SK-N-SH (cell line): ENCODE measurements around the gene TNRC6C. TPM values are rescaled to one million over a fixed set of nuclear protein-coding genes. Genes with fewer than 3 reads are reported as not detected.
A peak's percentile ranks its signal among the peaks of the same experiment; 100 is the strongest.

Experiments used
- CTCF ChIA-PET: fragments of 300-600, 350-600 bp; formaldehyde crosslinking; extraction: SDS; loops from one replicate; lab custom pipeline; 2021; lab: Yijun Ruan, JAX
- POLR2A ChIA-PET: fragments of 350-600 bp; sonication (Branson Sonifier 250); formaldehyde crosslinking; extraction: SDS; loops from one replicate; lab custom pipeline; 2020; ENCODE audit warnings: antibody characterized with exemption, inconsistent platforms; lab: Yijun Ruan, JAX
- DNase-seq: peaks from one replicate; pipeline ENCODE4 v3.0.0; 2012
- H2AFZ ChIP-seq: fragments of 200-600 bp; sonication (generic); 2 replicates; pipeline ENCODE4 v1.8.1; 2016; ENCODE audit warnings: antibody characterized with exemption, mild to moderate bottlenecking, low read depth
- H3F3A ChIP-seq: fragments of 200-600 bp; sonication (generic); replicated peaks from 2 replicates; pipeline ENCODE3; 2016; ENCODE audit warnings: antibody characterized with exemption, mild to moderate bottlenecking; ENCODE audit not compliant: insufficient read depth
- H3K27ac ChIP-seq, 2 experiments: fragments of 200-500 bp in 1 of 2; fragments of 200-600 bp in 1 of 2; sonication (Bioruptor generic) in 1 of 2; sonication (generic), shearing (Covaris generic) in 1 of 2; 2 replicates each; pipeline versions ENCODE4 v1.5.1 to v1.6.1; 2014 to 2016; ENCODE audit warnings: low read depth in 2 of 2, inconsistent platforms in 1 of 2, low read length in 1 of 2, mild to moderate bottlenecking in 1 of 2, mixed read lengths in 1 of 2
- H3K27me3 ChIP-seq: fragments of 200-600 bp; sonication (generic), shearing (Covaris generic); 2 replicates; pipeline ENCODE4 v1.6.1; 2016; ENCODE audit warnings: mixed run types; ENCODE audit not compliant: insufficient read depth
- H3K36me3 ChIP-seq, 2 experiments: fragments of 200-500 bp in 1 of 2; fragments of 200-600 bp in 1 of 2; sonication (Bioruptor generic) in 1 of 2; sonication (generic) in 1 of 2; replicated peaks in 1 of 2; 2 replicates each; pipeline versions ENCODE3 to v1.5.1; 2014 to 2016; ENCODE audit warnings: low read length in 1 of 2, mild to moderate bottlenecking in 1 of 2; ENCODE audit not compliant: insufficient read depth in 2 of 2, control insufficient read depth in 1 of 2
- H3K4me1 ChIP-seq, 2 experiments: fragments of 200-500 bp in 1 of 2; fragments of 200-600 bp in 1 of 2; sonication (Bioruptor generic) in 1 of 2; sonication (generic), shearing (Covaris generic) in 1 of 2; 2 replicates each; pipeline versions ENCODE4 v1.5.1 to v1.6.1; 2014 to 2016; ENCODE audit warnings: low read depth in 1 of 2, low read length in 1 of 2, mixed run types in 1 of 2; ENCODE audit not compliant: insufficient read depth in 2 of 2, control insufficient read depth in 1 of 2
- H3K4me2 ChIP-seq: fragments of 200-600 bp; sonication (generic), shearing (Covaris generic); 2 replicates; pipeline ENCODE4 v1.6.1; 2017; ENCODE audit warnings: mixed run types
- H3K4me3 ChIP-seq, 2 experiments: fragments of 200-500 bp in 1 of 2; fragments of 200-600 bp in 1 of 2; sonication (Bioruptor generic) in 1 of 2; sonication (generic), shearing (Covaris generic) in 1 of 2; 2 replicates each; pipeline versions ENCODE4 v1.5.1 to v1.8.1; 2014 to 2016; ENCODE audit warnings: low read depth in 2 of 2, inconsistent platforms in 1 of 2, low read length in 1 of 2, mild to moderate bottlenecking in 1 of 2, mixed read lengths in 1 of 2, moderate library complexity in 1 of 2
- H3K79me2 ChIP-seq: fragments of 200-600 bp; sonication (generic); 2 replicates; pipeline ENCODE4 v1.8.1; 2017; ENCODE audit warnings: mild to moderate bottlenecking; ENCODE audit not compliant: insufficient read depth
- H3K9ac ChIP-seq: fragments of 200-600 bp; sonication (generic); 2 replicates; pipeline ENCODE4 v1.6.1; 2017; ENCODE audit warnings: mixed run types
- H3K9me2 ChIP-seq: fragments of 200-600 bp; sonication (generic); 2 replicates; pipeline ENCODE4 v1.6.1; 2017; ENCODE audit warnings: mixed run types
- H3K9me3 ChIP-seq: fragments of 200-600 bp; sonication (generic); 2 replicates; pipeline ENCODE4 v1.6.1; 2017; ENCODE audit warnings: mixed run types, mild to moderate bottlenecking, moderate library complexity
- H4K20me1 ChIP-seq: fragments of 200-600 bp; sonication (generic); 2 replicates; pipeline ENCODE4 v1.6.1; 2017; ENCODE audit warnings: mild to moderate bottlenecking, mixed run types; ENCODE audit not compliant: insufficient read depth
- CHD2 ChIP-seq: fragments of 150-350 bp; IDR thresholded peaks from 2 replicates; pipeline ENCODE4 v1.6.1; 2018; ENCODE audit warnings: low read length; ENCODE audit not compliant: partially characterized antibody
- EZH2phosphoT487 ChIP-seq: fragments of 200-600 bp; sonication (generic); IDR thresholded peaks from 2 replicates; pipeline ENCODE4 v1.6.1; 2017; ENCODE audit warnings: low read depth, mixed run types, mild to moderate bottlenecking, antibody characterized with exemption, moderate library complexity, borderline replicate concordance
- FOSL2 ChIP-seq: IDR thresholded peaks from 2 replicates; pipeline ENCODE4 v1.4.0; 2012; ENCODE audit warnings: low read depth, mild to moderate bottlenecking, moderate library complexity, borderline replicate concordance
- GABPA ChIP-seq: IDR thresholded peaks from 2 replicates; pipeline ENCODE4 v1.4.0; 2012; ENCODE audit warnings: low read depth, mild to moderate bottlenecking
- MXI1 ChIP-seq: IDR thresholded peaks from 2 replicates; pipeline ENCODE4 v1.6.1; 2012; ENCODE audit warnings: mild to moderate bottlenecking, low read depth, low read length, improper control_type of control experiment
- NFIC ChIP-seq: IDR thresholded peaks from 2 replicates; pipeline ENCODE4 v1.4.0; 2012; ENCODE audit warnings: borderline replicate concordance
- POLR2AphosphoS5 ChIP-seq: IDR thresholded peaks from 2 replicates; pipeline ENCODE4 v1.6.1; 2012; ENCODE audit warnings: low read depth, low read length
- RAD21 ChIP-seq: IDR thresholded peaks from 2 replicates; pipeline ENCODE4 v1.6.1; 2012; ENCODE audit warnings: mild to moderate bottlenecking, low read length
- RXRA ChIP-seq: IDR thresholded peaks from 2 replicates; pipeline ENCODE4 v1.4.0; 2012; ENCODE audit warnings: low read depth, mild to moderate bottlenecking, borderline replicate concordance
- SIN3A ChIP-seq: IDR thresholded peaks from 2 replicates; pipeline ENCODE4 v1.6.1; 2012; ENCODE audit warnings: low read depth, mild to moderate bottlenecking, low read length, moderate library complexity, borderline replicate concordance
- SMC3 ChIP-seq: IDR thresholded peaks from 2 replicates; pipeline ENCODE4 v1.6.1; 2012; ENCODE audit warnings: low read depth, low read length, improper control_type of control experiment
- TAF1 ChIP-seq: IDR thresholded peaks from 2 replicates; pipeline ENCODE4 v1.6.1; 2012; ENCODE audit warnings: low read depth, mild to moderate bottlenecking, low read length, moderate library complexity, borderline replicate concordance
- TCF12 ChIP-seq: IDR thresholded peaks from 2 replicates; pipeline ENCODE4 v1.4.0; 2012
- TEAD4 ChIP-seq: IDR thresholded peaks from 2 replicates; pipeline ENCODE4 v1.4.0; 2012; ENCODE audit warnings: mild to moderate bottlenecking, borderline replicate concordance; ENCODE audit not compliant: insufficient read depth
- WGBS: methylation state at CpG from one replicate; pipeline ENCODE4 v1.1.6; 2017; ENCODE audit warnings: low lambda C conversion rate; 5-methylcytosine and 5-hydroxymethylcytosine counted together
- polyA plus RNA-seq, 3 experiments: library from polyadenylated mRNA; depleted of rRNA; stranded (reverse); fragments of >200 nt; gene quantifications; 2 replicates each; pipeline ENCODE4 v1.2.3, GENCODE V29; 2012
- TF ChIP-seq, protein P1 (sequence below): fragments of 150-350 bp; IDR thresholded peaks from 2 replicates; pipeline ENCODE4 v1.6.1; 2016; ENCODE audit warnings: mild to moderate bottlenecking, low read depth, low read length
- TF ChIP-seq, protein P2 (sequence below): IDR thresholded peaks from 2 replicates; pipeline ENCODE4; 2012
- TF ChIP-seq, protein P3 (sequence below): IDR thresholded peaks from 2 replicates; pipeline ENCODE4 v1.4.0; 2012; ENCODE audit warnings: low read depth, borderline replicate concordance
- TF ChIP-seq, protein P4 (sequence below): fragments of 200-600 bp; sonication (generic); IDR thresholded peaks from 2 replicates; pipeline ENCODE4 v1.6.1; 2017; ENCODE audit warnings: antibody characterized with exemption, mild to moderate bottlenecking, moderate library complexity

TNRC6C gene
- polyA plus RNA-seq, 1 of the 3 experiments (the other 2 are of a cell fraction), result 2.2 TPM

DNA sequence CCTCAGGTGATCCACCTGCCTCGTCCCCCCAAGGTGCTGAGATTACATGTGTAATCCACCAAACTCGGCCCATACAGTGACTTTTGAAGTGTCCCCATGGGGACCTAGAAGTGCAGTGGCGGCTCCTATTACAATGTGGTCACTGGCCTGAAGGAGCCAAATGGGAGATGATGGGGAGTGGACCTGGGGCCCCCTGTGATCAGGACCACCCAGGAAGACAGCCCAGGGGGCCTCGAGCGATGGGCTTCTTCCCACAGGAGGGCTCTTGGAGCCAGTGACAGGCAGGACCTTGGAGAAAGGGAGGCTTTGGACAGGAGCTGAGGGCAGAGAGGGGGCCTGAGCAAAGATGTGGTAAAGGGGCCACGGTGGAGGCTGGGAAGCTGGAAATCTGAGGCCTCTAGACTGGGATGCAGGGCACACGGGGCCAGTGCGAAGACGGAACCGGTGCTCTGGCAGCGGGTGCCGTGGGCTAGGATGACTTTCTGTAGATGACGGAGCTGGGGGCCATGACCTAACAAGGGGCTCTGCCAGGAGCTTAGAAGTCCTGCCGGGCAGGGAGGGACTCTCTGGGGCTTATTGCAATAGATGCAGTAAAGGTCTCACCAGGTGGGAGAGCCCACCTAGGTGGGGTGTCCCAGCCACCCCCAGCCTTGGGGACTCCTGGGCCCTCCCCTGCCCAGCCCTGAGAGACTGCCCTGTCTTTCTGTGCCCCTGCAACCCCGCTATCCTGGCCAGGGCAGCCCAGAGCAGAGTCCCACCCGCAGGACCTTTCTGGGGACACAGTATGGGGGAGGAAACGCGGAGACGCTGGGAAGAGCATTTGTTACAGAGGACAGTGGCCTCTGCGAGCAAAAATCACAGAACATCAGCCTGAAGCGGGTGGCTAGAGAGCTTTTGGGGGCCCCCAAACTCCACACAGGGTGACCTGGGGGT is 185.0 kb downstream of the TNRC6C start:
- CTCF ChIA-PET, result interaction anchor here (0.9 to 2.6 kb wide), 10 partner anchors 9 to 217 kb away, joined by 3 to 16 read pairs (median 4); no protein-coding TSS in a partner anchor
- H3F3A ChIP-seq, result peaks cover 3% of the 10 kb centered on the region

DNA sequence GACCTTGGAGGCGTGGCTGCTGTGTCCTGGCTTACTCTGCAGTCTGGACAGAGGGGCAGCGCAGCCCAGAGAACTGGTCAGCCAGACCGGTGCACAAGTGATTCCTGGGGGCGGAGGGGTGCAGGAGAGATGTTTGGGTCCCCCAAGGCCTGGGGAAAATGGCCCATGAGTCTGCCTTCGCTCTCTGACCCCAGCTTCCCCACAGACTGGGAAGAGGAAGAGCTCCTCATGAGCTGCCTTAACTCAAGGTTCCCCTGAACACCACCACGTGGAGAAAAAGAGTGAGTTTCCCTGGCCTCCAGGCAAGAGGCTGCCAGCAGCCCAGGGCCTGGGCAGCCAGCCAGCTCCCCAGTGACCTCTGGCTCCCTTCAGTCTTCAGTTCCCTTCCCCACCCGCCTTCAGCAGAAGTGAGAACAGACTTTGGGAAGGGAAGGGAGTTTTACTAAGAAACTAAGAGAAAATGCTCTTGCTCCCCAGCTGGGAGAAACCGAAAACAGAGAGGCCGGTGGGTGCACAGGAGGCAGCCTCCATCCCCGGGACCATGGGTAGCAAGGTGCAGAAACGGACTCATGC is 185.7 kb downstream of the TNRC6C start:
- Histone ChIP-seq H3K27me3 (no peaks in the 10 kb centered on the region), H3K4me2 (peak overlapping the region; percentile 37; the same call in 1 of the 2 replicates), H3K79me2 (no peaks in the 10 kb centered on the region), H3K27ac (no peak overlapping the region), H3K9ac (no peak overlapping the region), H3K36me3 (no peaks in the 10 kb centered on the region), H4K20me1 (no peaks in the 10 kb centered on the region), H3K9me2 (no peaks in the 10 kb centered on the region), H3K4me1 (peaks cover 4 to 19% of the 10 kb centered on the region in 2 experiments; a peak in 2 of 4 replicates), H2AFZ (no peak overlapping the region), H3K9me3 (no peaks in the 10 kb centered on the region), H3F3A (peaks cover 3% of the 10 kb centered on the region), H3K4me3 (no peak overlapping the region)
- peak; percentile 73 for DNase-seq
- 69% methylated on average over 11 of the region's 11 CpGs for WGBS
- POLR2A ChIA-PET, result interaction anchor here (0.9 kb wide), 1 partner anchor 20 kb away, joined by 3 read pairs; no protein-coding TSS in a partner anchor
- CTCF ChIA-PET, result interaction anchor here (0.8 to 2.6 kb wide), 11 partner anchors 9 to 216 kb away, joined by 3 to 16 read pairs (median 4); no protein-coding TSS in a partner anchor
- TF ChIP-seq SIN3A (no peak), TEAD4 (no peak), GABPA (no peak), POLR2AphosphoS5 (no peak), RXRA (no peak), RAD21 (no peak), NFIC (peak; percentile 83), SMC3 (no peak), MXI1 (peak; percentile 65), EZH2phosphoT487 (no peak), TAF1 (no peak), FOSL2 (no peak), CHD2 (no peak), TCF12 (0 out of 2 replicates have a peak, but pooled peaks have one; percentile 6)
- TF ChIP-seq, protein P1, sequence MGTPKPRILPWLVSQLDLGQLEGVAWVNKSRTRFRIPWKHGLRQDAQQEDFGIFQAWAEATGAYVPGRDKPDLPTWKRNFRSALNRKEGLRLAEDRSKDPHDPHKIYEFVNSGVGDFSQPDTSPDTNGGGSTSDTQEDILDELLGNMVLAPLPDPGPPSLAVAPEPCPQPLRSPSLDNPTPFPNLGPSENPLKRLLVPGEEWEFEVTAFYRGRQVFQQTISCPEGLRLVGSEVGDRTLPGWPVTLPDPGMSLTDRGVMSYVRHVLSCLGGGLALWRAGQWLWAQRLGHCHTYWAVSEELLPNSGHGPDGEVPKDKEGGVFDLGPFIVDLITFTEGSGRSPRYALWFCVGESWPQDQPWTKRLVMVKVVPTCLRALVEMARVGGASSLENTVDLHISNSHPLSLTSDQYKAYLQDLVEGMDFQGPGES, result no peak
- TF ChIP-seq, protein P2, sequence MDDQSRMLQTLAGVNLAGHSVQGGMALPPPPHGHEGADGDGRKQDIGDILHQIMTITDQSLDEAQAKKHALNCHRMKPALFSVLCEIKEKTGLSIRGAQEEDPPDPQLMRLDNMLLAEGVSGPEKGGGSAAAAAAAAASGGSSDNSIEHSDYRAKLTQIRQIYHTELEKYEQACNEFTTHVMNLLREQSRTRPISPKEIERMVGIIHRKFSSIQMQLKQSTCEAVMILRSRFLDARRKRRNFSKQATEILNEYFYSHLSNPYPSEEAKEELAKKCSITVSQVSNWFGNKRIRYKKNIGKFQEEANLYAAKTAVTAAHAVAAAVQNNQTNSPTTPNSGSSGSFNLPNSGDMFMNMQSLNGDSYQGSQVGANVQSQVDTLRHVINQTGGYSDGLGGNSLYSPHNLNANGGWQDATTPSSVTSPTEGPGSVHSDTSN, result no peak
- TF ChIP-seq, protein P3, sequence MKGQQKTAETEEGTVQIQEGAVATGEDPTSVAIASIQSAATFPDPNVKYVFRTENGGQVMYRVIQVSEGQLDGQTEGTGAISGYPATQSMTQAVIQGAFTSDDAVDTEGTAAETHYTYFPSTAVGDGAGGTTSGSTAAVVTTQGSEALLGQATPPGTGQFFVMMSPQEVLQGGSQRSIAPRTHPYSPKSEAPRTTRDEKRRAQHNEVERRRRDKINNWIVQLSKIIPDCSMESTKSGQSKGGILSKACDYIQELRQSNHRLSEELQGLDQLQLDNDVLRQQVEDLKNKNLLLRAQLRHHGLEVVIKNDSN, result 0 out of 2 replicates have a peak, but pooled peaks have one; percentile 31

More for the DNA sequence above, 185.0 kb downstream of the TNRC6C start:
- Histone ChIP-seq H3K4me1 (peaks cover 4 to 19% of the 10 kb centered on the region in 2 experiments; a peak in 2 of 4 replicates), H3K9ac (no peak overlapping the region), H3K27ac (no peak overlapping the region), H3K9me2 (no peaks in the 10 kb centered on the region), H3K79me2 (no peaks in the 10 kb centered on the region), H3K9me3 (no peaks in the 10 kb centered on the region), H3K36me3 (no peaks in the 10 kb centered on the region), H4K20me1 (no peaks in the 10 kb centered on the region), H2AFZ (no peak overlapping the region), H3K4me2 (peak overlapping the region; percentile 37; the same call in 1 of the 2 replicates), H3K4me3 (no peak overlapping the region), H3K27me3 (no peaks in the 10 kb centered on the region)
- POLR2A ChIA-PET, result interaction anchor here (0.9 kb wide), 1 partner anchor 21 kb away, joined by 3 read pairs; no protein-coding TSS in a partner anchor
- TF ChIP-seq, protein P4, sequence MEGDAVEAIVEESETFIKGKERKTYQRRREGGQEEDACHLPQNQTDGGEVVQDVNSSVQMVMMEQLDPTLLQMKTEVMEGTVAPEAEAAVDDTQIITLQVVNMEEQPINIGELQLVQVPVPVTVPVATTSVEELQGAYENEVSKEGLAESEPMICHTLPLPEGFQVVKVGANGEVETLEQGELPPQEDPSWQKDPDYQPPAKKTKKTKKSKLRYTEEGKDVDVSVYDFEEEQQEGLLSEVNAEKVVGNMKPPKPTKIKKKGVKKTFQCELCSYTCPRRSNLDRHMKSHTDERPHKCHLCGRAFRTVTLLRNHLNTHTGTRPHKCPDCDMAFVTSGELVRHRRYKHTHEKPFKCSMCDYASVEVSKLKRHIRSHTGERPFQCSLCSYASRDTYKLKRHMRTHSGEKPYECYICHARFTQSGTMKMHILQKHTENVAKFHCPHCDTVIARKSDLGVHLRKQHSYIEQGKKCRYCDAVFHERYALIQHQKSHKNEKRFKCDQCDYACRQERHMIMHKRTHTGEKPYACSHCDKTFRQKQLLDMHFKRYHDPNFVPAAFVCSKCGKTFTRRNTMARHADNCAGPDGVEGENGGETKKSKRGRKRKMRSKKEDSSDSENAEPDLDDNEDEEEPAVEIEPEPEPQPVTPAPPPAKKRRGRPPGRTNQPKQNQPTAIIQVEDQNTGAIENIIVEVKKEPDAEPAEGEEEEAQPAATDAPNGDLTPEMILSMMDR, result no peak
- DNase-seq, result no peak
- WGBS, result 90% methylated on average over 19 of the region's 21 CpGs
